T-helper 1 cell treated with Interleukin-12 subunit alpha and Interleukin-12 subunit beta and Interleukin-4 antibody, amounts not matched to agents 30 μg/mL and 1 μg/mL, for 36 hours (primary cell): ENCODE data around the gene MOB1A.
"Not testable (repeated sequence)": the region's sequence is repeated elsewhere in the genome, so short reads cannot be mapped to it uniquely, and the experiment has no call there.

Source experiments
- H3K27ac Mint-ChIP-seq: one replicate; pipeline ENCODE4 v1.8.0; 2021; ENCODE audit warnings: mild to moderate bottlenecking, mixed read lengths
- H3K27me3 Mint-ChIP-seq: one replicate; pipeline ENCODE4 v1.8.0; 2021; ENCODE audit warnings: low read depth, mixed read lengths
- H3K36me3 Mint-ChIP-seq: one replicate; pipeline ENCODE4 v1.8.0; 2021; ENCODE audit warnings: low read depth, mixed read lengths
- H3K4me1 Mint-ChIP-seq: one replicate; pipeline ENCODE4 v1.8.0; 2021; ENCODE audit warnings: low read depth, mixed read lengths
- H3K4me3 Mint-ChIP-seq: one replicate; pipeline ENCODE4 v1.8.0; 2021; ENCODE audit warnings: mild to moderate bottlenecking, moderate library complexity, mixed read lengths
- H3K9me3 Mint-ChIP-seq: one replicate; pipeline ENCODE4 v1.8.0; 2021; ENCODE audit warnings: mixed read lengths

Gene MOB1A

GRCh38 chr2:74186706-74187105 lies 8.0 kb upstream of the MOB1A start:
- Mint-ChIP-seq H3K4me3 (peak overlapping the region; percentile 4), H3K27ac (peak overlapping the region; percentile 89), H3K4me1 (peaks cover 44% of the 10 kb centered on the region)
- H3K27me3 Mint-ChIP-seq, H3K36me3 Mint-ChIP-seq, H3K9me3 Mint-ChIP-seq: not testable (repeated sequence)

- peak overlapping the region; percentile 18 for H3K4me3 Mint-ChIP-seq
- H3K36me3 Mint-ChIP-seq, result peaks cover 3% of the 10 kb centered on the region
- H3K4me1 Mint-ChIP-seq, result peaks cover 47% of the 10 kb centered on the region
- H3K27me3 Mint-ChIP-seq, result no peaks in the 10 kb centered on the region
- peaks cover 4% of the 10 kb centered on the region for H3K9me3 Mint-ChIP-seq
- peak overlapping the region; percentile 89 for H3K27ac Mint-ChIP-seq
Observed at GRCh38 chr2:74186038-74186437, 7.4 kb upstream of the MOB1A start.

GRCh38 chr2:74183878-74184277 lies 5.2 kb upstream of the MOB1A start:
- H3K36me3 Mint-ChIP-seq, result peaks cover 3% of the 10 kb centered on the region
- H3K4me1 Mint-ChIP-seq, result peaks cover 38% of the 10 kb centered on the region
- H3K27ac Mint-ChIP-seq, result peak overlapping the region; percentile 74
- no peaks in the 10 kb centered on the region for H3K27me3 Mint-ChIP-seq
- H3K4me3 Mint-ChIP-seq, result no peak overlapping the region
- peaks cover 4% of the 10 kb centered on the region for H3K9me3 Mint-ChIP-seq

DNA sequence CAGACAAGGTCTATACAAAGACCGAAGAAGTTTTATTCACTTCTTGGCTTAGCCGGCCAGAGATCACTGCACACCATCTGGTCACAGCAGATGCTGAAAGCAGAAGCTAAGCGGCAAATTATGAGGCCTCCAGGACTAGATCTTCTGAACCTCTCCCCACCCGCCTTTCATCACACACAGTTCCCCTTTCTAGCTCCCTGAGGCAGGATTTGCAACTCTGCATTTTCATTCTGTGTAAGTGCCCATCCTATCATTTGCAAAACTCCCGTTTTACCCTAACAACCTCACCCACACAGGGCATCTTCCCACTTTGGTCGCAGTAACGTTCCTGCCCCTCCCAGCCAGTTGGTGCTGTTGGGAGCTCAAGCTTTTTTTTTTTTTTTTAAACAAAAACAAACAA lies 3.1 kb upstream of the MOB1A start:
- Mint-ChIP-seq H3K4me1 (peaks cover 36% of the 10 kb centered on the region), H3K4me3 (peak overlapping the region; percentile 48), H3K27me3 (no peaks in the 10 kb centered on the region), H3K9me3 (peaks cover 4% of the 10 kb centered on the region), H3K36me3 (peaks cover 9% of the 10 kb centered on the region), H3K27ac (peak overlapping the region; percentile 74)

DNA sequence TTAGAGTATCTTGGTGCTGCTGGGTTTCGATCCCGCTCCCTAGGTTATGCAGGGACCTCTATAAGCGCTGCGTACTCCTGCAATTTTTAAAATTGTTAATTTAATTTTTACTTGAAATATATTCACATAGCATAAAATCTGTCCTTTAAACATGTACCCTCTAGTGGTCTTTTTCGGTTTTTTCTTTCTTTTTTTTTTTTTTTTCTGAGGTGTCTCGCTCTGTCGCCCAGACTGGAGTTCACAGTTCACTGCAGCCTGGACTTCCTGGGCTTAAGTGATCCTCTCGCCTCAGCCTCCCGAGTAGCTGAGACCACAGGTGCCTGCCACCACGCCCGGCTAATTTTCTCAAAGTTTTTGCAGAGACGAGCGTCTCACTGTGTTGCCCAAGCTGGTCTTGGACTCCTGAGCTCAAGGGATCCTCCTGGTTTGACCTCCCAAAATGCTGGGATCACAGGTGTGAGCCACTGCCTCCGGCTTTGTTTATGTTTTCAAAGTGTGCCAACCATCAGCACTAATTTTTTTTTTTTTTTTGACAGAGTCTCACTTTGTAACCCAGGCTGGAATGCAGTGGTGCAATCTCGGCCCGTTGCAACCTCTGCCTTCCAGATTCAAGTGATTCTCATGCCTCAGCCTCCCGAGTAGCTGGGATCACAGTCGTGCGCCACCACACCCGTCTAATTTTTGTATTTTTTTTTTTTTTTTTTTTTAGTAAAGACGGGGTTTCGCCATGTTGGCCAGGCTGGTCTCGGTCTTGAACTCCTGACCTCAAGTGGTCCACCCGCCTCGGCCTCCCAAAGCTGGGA lies 585 bp upstream of the MOB1A start:
- Mint-ChIP-seq H3K27me3 (no peaks in the 10 kb centered on the region), H3K4me3 (peak overlapping the region; percentile 86), H3K4me1 (peaks cover 41% of the 10 kb centered on the region), H3K27ac (peak overlapping the region; percentile 87), H3K9me3 (no peaks in the 10 kb centered on the region), H3K36me3 (peaks cover 24% of the 10 kb centered on the region)

GRCh38 chr2:74177696-74178095 lies 983 bp downstream of the MOB1A start:
- Mint-ChIP-seq H3K4me1 (peaks cover 41% of the 10 kb centered on the region), H3K4me3 (peak overlapping the region; percentile 86), H3K27me3 (no peaks in the 10 kb centered on the region), H3K9me3 (no peaks in the 10 kb centered on the region), H3K36me3 (peaks cover 22% of the 10 kb centered on the region), H3K27ac (peak overlapping the region; percentile 87)

- H3K27me3 Mint-ChIP-seq, result no peaks in the 10 kb centered on the region
- no peaks in the 10 kb centered on the region for H3K9me3 Mint-ChIP-seq
- peak overlapping the region; percentile 39 for H3K4me3 Mint-ChIP-seq
- peaks cover 38% of the 10 kb centered on the region for H3K36me3 Mint-ChIP-seq
- no peak overlapping the region for H3K27ac Mint-ChIP-seq
- peaks cover 41% of the 10 kb centered on the region for H3K4me1 Mint-ChIP-seq
Observed at GRCh38 chr2:74174909-74175308, 3.8 kb downstream of the MOB1A start.

DNA sequence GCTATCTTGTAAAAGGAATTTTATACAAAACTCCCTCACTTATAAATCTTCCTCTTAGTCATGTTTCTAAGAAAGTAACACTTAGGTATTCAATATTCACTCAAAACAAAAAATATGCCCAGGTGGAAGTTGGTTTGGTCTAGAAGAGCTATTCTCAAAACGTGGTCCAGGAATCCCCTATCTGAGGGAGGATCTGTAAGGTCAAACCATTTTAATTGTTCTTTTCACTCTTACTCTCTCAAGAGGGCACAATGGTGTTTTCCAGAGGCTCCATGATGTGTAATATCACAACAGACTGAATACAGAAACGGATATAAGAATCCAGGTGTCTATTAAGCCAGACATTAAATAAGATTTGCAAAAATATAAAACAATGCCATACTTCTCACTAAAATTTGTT lies 9.9 kb downstream of the MOB1A start:
- H3K27ac Mint-ChIP-seq, result peak overlapping the region; percentile 71
- peaks cover 19% of the 10 kb centered on the region for H3K4me1 Mint-ChIP-seq
- H3K4me3 Mint-ChIP-seq, result no peak overlapping the region
- no peaks in the 10 kb centered on the region for H3K27me3 Mint-ChIP-seq
- peaks cover 8% of the 10 kb centered on the region for H3K9me3 Mint-ChIP-seq
- H3K36me3 Mint-ChIP-seq, result peaks cover 50% of the 10 kb centered on the region

DNA sequence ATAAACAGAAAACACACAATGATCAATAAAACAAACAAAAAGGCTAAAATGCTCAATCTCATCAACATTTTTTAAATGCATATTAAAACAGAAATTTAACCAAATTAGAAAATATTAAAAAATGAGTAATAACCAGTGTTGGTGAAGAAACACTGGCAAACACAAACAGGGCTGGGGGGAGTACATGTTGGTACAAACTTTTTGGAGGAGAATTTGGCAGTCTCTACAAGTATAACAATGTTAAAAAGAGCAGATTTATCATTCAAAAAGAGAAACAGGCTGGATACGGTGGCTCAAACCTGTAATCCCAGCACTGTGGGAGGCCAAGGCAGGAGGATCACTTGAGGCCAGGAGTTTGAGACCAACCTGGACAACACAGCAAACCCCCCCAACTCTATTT lies 13.9 kb downstream of the MOB1A start:
- Mint-ChIP-seq H3K27ac (no peak overlapping the region), H3K27me3 (no peaks in the 10 kb centered on the region), H3K36me3 (peaks cover 43% of the 10 kb centered on the region), H3K9me3 (peaks cover 9% of the 10 kb centered on the region), H3K4me3 (no peak overlapping the region), H3K4me1 (peaks cover 8% of the 10 kb centered on the region)

DNA sequence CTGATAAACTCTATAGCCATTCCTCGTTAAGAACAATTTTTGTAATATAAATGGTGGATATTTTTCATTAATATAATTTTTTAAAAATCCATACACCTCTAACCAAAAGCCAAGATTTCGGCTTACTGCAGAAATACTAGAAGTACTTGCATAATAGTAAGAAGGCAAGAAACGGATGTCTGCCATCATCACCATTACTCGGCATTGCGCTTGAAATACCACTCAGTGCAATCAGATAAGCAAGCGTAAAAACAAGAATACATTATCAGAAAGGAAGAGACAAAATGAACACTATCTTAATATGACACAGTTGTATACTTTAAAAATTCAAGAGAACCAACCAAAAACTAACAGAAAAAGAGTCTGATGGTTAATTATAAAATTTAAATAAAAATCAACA lies 15.7 kb downstream of the MOB1A start:
- H3K9me3 Mint-ChIP-seq, result peaks cover 9% of the 10 kb centered on the region
- peaks cover 45% of the 10 kb centered on the region for H3K36me3 Mint-ChIP-seq
- no peaks in the 10 kb centered on the region for H3K27me3 Mint-ChIP-seq
- H3K4me3 Mint-ChIP-seq, result no peak overlapping the region
- H3K4me1 Mint-ChIP-seq, result peaks cover 5% of the 10 kb centered on the region
- no peak overlapping the region for H3K27ac Mint-ChIP-seq

GRCh38 chr2:74155830-74156229 lies 22.8 kb downstream of the MOB1A start:
- Mint-ChIP-seq H3K36me3 (peaks cover 31% of the 10 kb centered on the region), H3K4me1 (peaks cover 8% of the 10 kb centered on the region), H3K27me3 (no peaks in the 10 kb centered on the region), H3K27ac (no peak overlapping the region), H3K4me3 (no peak overlapping the region), H3K9me3 (no peaks in the 10 kb centered on the region)

- H3K27ac Mint-ChIP-seq, result no peak overlapping the region
Observed at GRCh38 chr2:74152954-74153353, 25.7 kb downstream of the MOB1A start.

DNA sequence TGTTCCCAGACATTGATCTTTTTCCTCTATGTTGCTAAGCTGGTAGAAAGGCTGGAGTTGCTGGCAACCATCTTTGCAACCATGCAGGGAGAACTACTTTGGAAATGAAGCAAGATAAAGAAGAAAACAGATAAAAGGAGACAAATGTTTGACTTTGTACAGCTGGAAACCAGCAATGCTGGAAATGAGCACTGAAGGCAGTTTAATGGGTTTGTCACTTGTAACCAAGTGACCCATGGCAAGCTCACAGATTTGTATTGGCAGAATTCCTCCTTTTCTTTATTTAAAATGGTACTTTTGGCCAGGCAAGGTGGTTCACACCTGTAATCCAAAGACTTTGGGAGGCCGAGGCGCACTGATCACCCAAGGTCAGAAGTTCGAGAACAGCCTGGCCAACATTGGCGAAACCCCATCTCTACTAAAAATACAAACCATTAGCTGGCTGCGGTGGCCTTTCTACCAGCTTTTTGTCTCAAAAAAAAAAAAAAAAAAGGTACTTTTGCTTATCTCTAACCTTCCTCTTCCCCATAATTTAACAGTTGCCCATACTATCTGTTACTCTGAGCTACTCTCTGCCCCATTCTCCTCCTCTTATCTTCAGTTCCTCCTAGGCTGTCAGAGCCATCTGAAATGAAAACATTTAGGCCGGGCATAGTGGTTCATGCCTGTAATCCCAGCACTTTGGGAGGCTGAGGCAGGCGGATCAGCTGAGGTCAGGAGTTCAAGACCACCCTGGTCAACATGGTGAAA lies 28.9 kb downstream of the MOB1A start:
- no peaks in the 10 kb centered on the region for H3K27me3 Mint-ChIP-seq
- H3K36me3 Mint-ChIP-seq, result peaks cover 10% of the 10 kb centered on the region
- no peaks in the 10 kb centered on the region for H3K9me3 Mint-ChIP-seq
- H3K4me1 Mint-ChIP-seq, result peaks cover 9% of the 10 kb centered on the region
- no peak overlapping the region for H3K4me3 Mint-ChIP-seq
- no peak overlapping the region for H3K27ac Mint-ChIP-seq

More at GRCh38 chr2:74152954-74153353, 25.7 kb downstream of the MOB1A start:
- Mint-ChIP-seq H3K4me1 (peaks cover 8% of the 10 kb centered on the region), H3K27me3 (no peaks in the 10 kb centered on the region), H3K9me3 (no peaks in the 10 kb centered on the region), H3K36me3 (peaks cover 22% of the 10 kb centered on the region), H3K4me3 (no peak overlapping the region)

DNA sequence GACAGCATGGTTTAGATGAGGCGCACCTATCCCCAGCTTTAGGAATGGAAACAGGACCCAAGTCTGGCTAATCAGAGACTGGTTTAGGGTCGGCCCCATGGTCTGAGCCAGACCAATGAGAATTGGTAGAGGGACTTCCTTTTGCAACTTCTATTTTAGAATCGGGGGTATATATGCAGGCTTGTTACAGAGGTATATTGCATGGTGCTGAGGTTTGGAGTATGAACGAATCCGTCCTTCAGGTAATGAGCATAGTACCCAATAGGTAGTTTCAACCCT lies 29.5 kb downstream of the MOB1A start:
- H3K9me3 Mint-ChIP-seq, result no peaks in the 10 kb centered on the region
- H3K27ac Mint-ChIP-seq, result no peak overlapping the region
- H3K4me3 Mint-ChIP-seq, result no peak overlapping the region
- no peaks in the 10 kb centered on the region for H3K27me3 Mint-ChIP-seq
- H3K4me1 Mint-ChIP-seq, result peaks cover 9% of the 10 kb centered on the region
- peaks cover 8% of the 10 kb centered on the region for H3K36me3 Mint-ChIP-seq
